Endothelial cell of umbilical vein (primary cell): ENCODE data around the gene TRPM3. TPM values are rescaled to one million over a fixed set of nuclear protein-coding genes. Genes with fewer than 3 reads are reported as not detected.

Source experiments
- BruUV-seq: library from RNA; stranded (reverse); fragments of 400-500 nt; replicated peaks from 2 replicates; lab custom pipeline; 2021; lab: Mats Ljungman, UMichigan
- CTCF ChIA-PET: fragments of 300-600, 350-600 bp; sonication (Branson Sonifier 250); formaldehyde crosslinking; loops from one replicate; lab custom pipeline; 2021; ENCODE audit warnings: antibody characterized with exemption, inconsistent platforms; lab: Charles Lee
- POLR2A ChIA-PET: fragments of 300-600, 350-600 bp; sonication (Branson Sonifier 250); formaldehyde crosslinking; loops from one replicate; lab custom pipeline; 2021; ENCODE audit warnings: antibody characterized with exemption, inconsistent platforms; lab: Charles Lee
- DNase-seq: peaks from one replicate; pipeline ENCODE4 v3.0.0-alpha.2; 2011; ENCODE audit warnings: low read depth, low spot score
- FAIRE-seq: peaks from 2 replicates; lab custom pipeline; 2011; peaks lifted over from hg19 to GRCh38; lab: Jason Lieb, UNC
- H2AFZ ChIP-seq: 2 replicates; pipeline ENCODE4 v1.6.0; 2012; ENCODE audit warnings: low read depth, low read length, control low read depth, inconsistent platforms
- H3K27ac ChIP-seq: 2 replicates; pipeline ENCODE4 v1.5.1; 2011; ENCODE audit warnings: low read depth, mild to moderate bottlenecking, control low read depth, low read length, moderate library complexity; ENCODE audit not compliant: insufficient read depth
- H3K27me3 ChIP-seq, 2 experiments: 2 replicates each; pipeline versions ENCODE4 v1.6.0 to v1.6.1; 2011; ENCODE audit warnings: low read length in 2 of 2, mixed read lengths in 1 of 2; ENCODE audit not compliant: control insufficient read depth in 2 of 2, insufficient read depth in 2 of 2
- H3K36me3 ChIP-seq, 2 experiments: 2 replicates in 1 of 2; 3 replicates in 1 of 2; pipeline ENCODE4 v1.5.1; 2011; ENCODE audit warnings: low read length in 2 of 2, mild to moderate bottlenecking in 1 of 2, moderate library complexity in 1 of 2; ENCODE audit not compliant: control insufficient read depth in 2 of 2, insufficient read depth in 2 of 2; ENCODE audit errors: extremely low read depth in 1 of 2
- H3K4me1 ChIP-seq: 3 replicates; pipeline ENCODE4 v1.5.1; 2011; ENCODE audit warnings: mild to moderate bottlenecking, low read length; ENCODE audit not compliant: control insufficient read depth, insufficient read depth; ENCODE audit errors: extremely low read depth
- H3K4me2 ChIP-seq: 2 replicates; pipeline ENCODE4 v1.6.1; 2011; ENCODE audit warnings: low read length, control low read depth, mixed read lengths; ENCODE audit not compliant: insufficient read depth
- H3K4me3 ChIP-seq, 3 experiments: fragments of 200-600 bp in 1 of 3; sonication (generic), shearing (Covaris generic) in 1 of 3; replicated peaks in 1 of 3; 2 replicates each; pipeline ENCODE4 v1.5.1; 2011 to 2016; ENCODE audit warnings: control low read depth in 3 of 3, low read length in 3 of 3, mild to moderate bottlenecking in 2 of 3, inconsistent platforms in 1 of 3, low read depth in 1 of 3, moderate library complexity in 1 of 3; ENCODE audit not compliant: insufficient read depth in 1 of 3
- H3K79me2 ChIP-seq: 2 replicates; pipeline ENCODE4 v1.6.0; 2012; ENCODE audit warnings: low read length, inconsistent platforms; ENCODE audit not compliant: control insufficient read depth, insufficient read depth
- H3K9ac ChIP-seq: replicated peaks from 2 replicates; pipeline ENCODE3; 2011; ENCODE audit warnings: low read length, control low read depth; ENCODE audit not compliant: insufficient read depth; ENCODE audit errors: extremely low read depth
- H3K9me1 ChIP-seq: replicated peaks from 3 replicates; pipeline ENCODE4 v1.6.0; 2011; ENCODE audit warnings: mild to moderate bottlenecking, low read length; ENCODE audit not compliant: control insufficient read depth, insufficient read depth; ENCODE audit errors: extremely low read depth
- H3K9me3 ChIP-seq: replicated peaks from 2 replicates; pipeline ENCODE4 v1.5.1; 2012; ENCODE audit warnings: low read length, inconsistent platforms; ENCODE audit not compliant: control insufficient read depth, insufficient read depth
- H4K20me1 ChIP-seq: replicated peaks from 2 replicates; pipeline ENCODE3; 2011; ENCODE audit warnings: mild to moderate bottlenecking, low read length; ENCODE audit not compliant: control insufficient read depth, insufficient read depth; ENCODE audit errors: extremely low read depth
- CTCF ChIP-seq, 2 donors: IDR thresholded peaks; 1 replicate in 1 of 2; 2 replicates in 1 of 2; pipeline ENCODE4 v1.5.1; 2011; ENCODE audit warnings: low read length in 2 of 2, mild to moderate bottlenecking in 2 of 2, moderate library complexity in 2 of 2, control low read depth in 1 of 2, inconsistent platforms in 1 of 2, low read depth in 1 of 2; ENCODE audit not compliant: insufficient read depth in 1 of 2; ENCODE audit errors: extremely low read depth in 1 of 2
- EZH2 ChIP-seq: IDR thresholded peaks from 2 replicates; pipeline ENCODE4 v1.6.1; 2012; ENCODE audit warnings: borderline replicate concordance, low read depth, mild to moderate bottlenecking, moderate library complexity, low read length, inconsistent platforms; ENCODE audit not compliant: severe bottlenecking
- FOS ChIP-seq: IDR thresholded peaks from 2 replicates; pipeline ENCODE4 v1.6.1; 2011; ENCODE audit warnings: mild to moderate bottlenecking, low read length, moderate library complexity, borderline replicate concordance; ENCODE audit not compliant: insufficient read depth
- GATA2 ChIP-seq: IDR thresholded peaks from 2 replicates; pipeline ENCODE4 v1.7.0; 2011; ENCODE audit warnings: low read depth, mild to moderate bottlenecking, moderate library complexity, mixed read lengths, low read length; ENCODE audit not compliant: insufficient read length, insufficient read depth
- JUN ChIP-seq: IDR thresholded peaks from 2 replicates; pipeline ENCODE4 v1.6.1; 2011; ENCODE audit warnings: borderline replicate concordance, low read depth; ENCODE audit not compliant: insufficient read length, insufficient read depth
- MAX ChIP-seq: IDR thresholded peaks from 2 replicates; pipeline ENCODE4 v1.6.1; 2011; ENCODE audit not compliant: insufficient read depth, insufficient read length
- MYC ChIP-seq: IDR thresholded peaks from one replicate; pipeline ENCODE4 v1.6.1; 2011; ENCODE audit warnings: mild to moderate bottlenecking, low read depth, low read length
- POLR2A ChIP-seq: IDR thresholded peaks from 2 replicates; pipeline ENCODE4 v1.6.1; 2012; ENCODE audit warnings: low read depth, mild to moderate bottlenecking, control low read depth, low read length
- POLR2AphosphoS5 ChIP-seq: IDR thresholded peaks from 2 replicates; pipeline ENCODE4 v1.6.1; 2012; ENCODE audit warnings: low read depth, mild to moderate bottlenecking, control low read depth, low read length, moderate library complexity; ENCODE audit not compliant: insufficient read depth
- dilution Hi-C: fragments of 300-500 bp; cut with MboI; formaldehyde crosslinking; loops from one replicate; pipeline ENCODE4 v1.15.0; 2019; ENCODE audit warnings: low sequenced_read_pairs; ENCODE audit not compliant: extremely low pct_ligation_motif_present
- intact Hi-C: fragments of 100-400 bp; cut with micrococcal nuclease; formaldehyde crosslinking; loops from one replicate; pipeline ENCODE4 v1.10.0; 2022
- polyA plus RNA-seq, 4 experiments: library from polyadenylated mRNA; depleted of rRNA in 3 of 4; stranded (reverse) in 3 of 4; unstranded in 1 of 4; fragments of >200 nt; gene quantifications; 2 replicates each; pipeline versions ENCODE4 v1.2.1 to v1.2.3, GENCODE V29; 2011 to 2012; ENCODE audit warnings: missing spikeins in 1 of 4
- total RNA-seq: library from RNA; stranded (reverse); gene quantifications from 2 replicates; pipeline ENCODE4 v1.2.3, GENCODE V29; 2021

Gene TRPM3
- total and polyA plus RNA-seq, 2 donors (not counting 3 experiments of a cell fraction or from before 2014, with no cell fraction given), result 0.17 to 0.33 TPM

- no peak overlapping the region for H2AFZ ChIP-seq
- H3K27ac ChIP-seq, result no peak overlapping the region
- no TSS peak for BruUV-seq
- no peaks in the 10 kb centered on the region for H3K79me2 ChIP-seq
- no peak for DNase-seq
- intact Hi-C loops, result loop anchor here (10.0 kb wide), 1 partner anchor 514 kb away; no protein-coding TSS in a partner anchor
- no peaks in the 10 kb centered on the region for H4K20me1 ChIP-seq
- no peaks in the 10 kb centered on the region for H3K36me3 ChIP-seq
- ChIA-PET CTCF (interaction anchor here (0.8 to 2.3 kb wide), 6 partner anchors 21 to 148 kb away, joined by 3 to 10 read pairs (median 4); partner anchors contain the start of gene KLF9), POLR2A (no interaction called here)
- dilution Hi-C loops, result no loop called here
- no peaks in the 10 kb centered on the region for H3K9me1 ChIP-seq
- FAIRE-seq, result no peak
- no peak overlapping the region for H3K4me3 ChIP-seq
- H3K4me1 ChIP-seq, result peaks cover 6% of the 10 kb centered on the region
- H3K27me3 ChIP-seq, result no peaks in the 10 kb centered on the region
- no peak overlapping the region for H3K4me2 ChIP-seq
- H3K9me3 ChIP-seq, result no peaks in the 10 kb centered on the region
- TF ChIP-seq POLR2A, result no peak
- TF ChIP-seq CTCF (IDR thresholded peaks at IDR 0.05; ENCODE audit: extremely low read depth in 1 of 2, insufficient read depth in 1 of 2, low read depth in 1 of 2, low read length in 2 of 2), result no peak
- no peak for TF ChIP-seq MAX
- no peak overlapping the region for H3K9ac ChIP-seq
Measured at GRCh38 chr9:70488793-70489105, 632.7 kb downstream of the TRPM3 start.

- Histone ChIP-seq H2AFZ (no peak overlapping the region), H3K27ac (no peak overlapping the region), H3K4me1 (peaks cover 6% of the 10 kb centered on the region), H3K9me1 (no peaks in the 10 kb centered on the region), H3K4me2 (no peak overlapping the region), H3K4me3 (no peak overlapping the region), H3K79me2 (no peaks in the 10 kb centered on the region), H3K36me3 (no peaks in the 10 kb centered on the region), H3K9ac (no peak overlapping the region), H3K27me3 (no peaks in the 10 kb centered on the region), H3K9me3 (no peaks in the 10 kb centered on the region), H4K20me1 (no peaks in the 10 kb centered on the region)
- DNase-seq (no peak), FAIRE-seq (no peak)
- ChIA-PET CTCF (interaction anchor here (0.8 to 2.3 kb wide), 5 partner anchors 22 to 148 kb away, joined by 3 to 10 read pairs (median 5); partner anchors contain the start of gene KLF9), POLR2A (interaction anchor here (0.8 kb wide), 1 partner anchor 67 kb away, joined by 3 read pairs; no protein-coding TSS in a partner anchor)
- no peak for TF ChIP-seq MYC
- no peak for TF ChIP-seq MAX
- no peak for TF ChIP-seq POLR2AphosphoS5
- TF ChIP-seq FOS, result no peak
- TF ChIP-seq JUN, result no peak
- no peak for TF ChIP-seq POLR2A
- no peak for TF ChIP-seq EZH2
- TF ChIP-seq GATA2, result no peak
- TF ChIP-seq CTCF (IDR thresholded peaks at IDR 0.05; ENCODE audit: extremely low read depth in 1 of 2, insufficient read depth in 1 of 2, low read depth in 1 of 2, low read length in 2 of 2), result no peak
- dilution Hi-C loops, result no loop called here
- no TSS peak for BruUV-seq
- intact Hi-C loops, result loop anchor here (10.0 kb wide), 1 partner anchor 513 kb away; no protein-coding TSS in a partner anchor
Measured at GRCh38 chr9:70488098-70488792, 633.2 kb downstream of the TRPM3 start.
